ENCODE measurements around the gene CADPS.

Gene CADPS

DNA sequence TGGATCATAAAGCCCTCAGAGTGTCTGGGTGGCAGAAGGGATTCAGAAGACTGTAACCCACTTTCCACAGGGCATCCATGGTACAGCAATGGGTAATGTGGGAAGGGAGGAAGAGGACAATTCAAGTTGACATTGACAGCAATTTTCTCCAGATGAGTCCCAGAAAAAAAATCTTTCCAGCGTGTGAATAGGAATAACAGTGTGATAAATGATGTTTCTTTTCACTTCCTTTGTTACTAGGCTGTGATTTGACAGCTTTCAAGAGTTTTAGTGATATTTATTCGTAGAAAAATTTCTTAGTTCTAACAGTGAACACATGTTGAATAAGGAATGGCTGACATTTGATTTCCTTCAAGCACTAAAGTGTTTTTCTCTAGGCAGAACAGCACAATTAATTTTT, 186.4 kb downstream of the CADPS start:
- no peak for DNase-seq

DNA sequence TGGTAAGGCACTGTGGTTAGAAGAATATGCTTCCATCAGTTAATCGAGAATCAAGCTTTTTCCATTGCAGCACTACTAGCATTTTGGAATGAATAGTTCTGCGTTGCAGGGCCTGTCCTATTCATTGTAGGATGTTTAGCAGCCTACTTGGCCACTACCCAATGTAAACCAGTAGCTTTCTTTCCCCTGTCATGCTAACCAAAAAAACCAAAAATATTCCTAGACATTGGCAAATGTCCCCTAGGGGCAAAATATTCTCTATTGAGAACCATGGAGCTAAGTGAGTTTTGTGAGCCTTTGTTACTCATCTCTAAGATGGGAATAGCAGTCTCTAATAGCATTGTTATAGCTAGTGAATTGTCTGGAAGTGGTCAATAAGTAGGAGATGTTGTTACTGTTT, 187.2 kb downstream of the CADPS start:
- DNase-seq: no peak

DNA sequence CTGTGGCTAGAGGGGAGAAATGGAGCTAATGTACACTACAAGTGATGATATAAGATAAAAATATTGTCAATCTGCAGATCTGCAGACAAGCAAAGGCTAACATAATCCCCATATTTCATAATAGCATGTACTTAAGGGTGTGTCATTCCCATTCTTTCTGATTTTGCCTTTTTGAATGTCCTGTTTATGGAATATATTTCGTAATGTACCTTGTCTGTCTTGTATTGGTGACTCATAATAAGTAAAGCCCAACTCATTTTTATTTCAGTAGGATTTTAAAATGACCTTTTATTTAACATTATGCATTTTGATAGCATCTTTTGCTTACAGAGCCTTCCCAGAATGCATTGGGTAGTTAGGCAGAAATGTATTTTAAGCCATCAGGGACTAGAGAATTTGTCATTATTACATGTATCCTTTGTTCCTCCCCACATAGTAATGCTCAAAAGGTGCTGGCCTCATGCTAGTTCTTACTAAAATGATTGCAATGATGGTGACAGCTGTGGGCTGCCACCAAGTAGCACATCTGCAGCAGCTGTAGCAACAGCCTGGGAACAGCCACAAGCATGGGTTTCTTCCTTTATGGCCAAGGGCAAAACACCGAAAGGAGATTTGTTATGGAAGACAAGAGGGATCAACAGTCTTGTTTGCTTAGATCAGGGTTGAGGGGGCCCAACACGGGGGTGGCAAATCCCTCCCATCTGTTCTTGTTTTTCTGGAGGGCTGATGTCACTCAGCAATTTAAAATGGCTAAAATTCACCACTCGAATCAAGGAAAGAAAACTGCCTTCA, 188.5 kb downstream of the CADPS start:
- DNase-seq: no peak

GRCh38 chr3:62682826-62683225, 192.4 kb downstream of the CADPS start:
- DNase-seq: no peak

DNA sequence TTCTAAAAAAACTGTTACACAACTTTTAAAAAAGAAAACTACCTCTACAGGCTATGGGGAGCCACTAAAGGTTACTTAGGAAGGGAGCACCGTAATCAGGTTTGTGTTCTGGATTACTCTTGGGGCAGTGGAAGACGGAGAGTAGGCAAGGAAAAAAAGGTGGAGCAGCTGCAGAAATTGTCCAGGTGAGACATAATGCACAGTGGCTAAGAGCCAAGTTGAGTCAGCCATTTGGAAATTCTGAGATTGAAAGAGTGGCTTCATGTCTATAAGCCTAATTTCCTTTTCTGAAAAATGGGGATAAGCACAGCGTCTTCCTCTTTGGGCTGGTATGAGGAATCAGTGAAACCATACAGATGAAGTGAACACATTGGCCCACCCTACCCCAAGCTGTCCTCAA, 195.2 kb downstream of the CADPS start:
- DNase-seq: no peak

DNA sequence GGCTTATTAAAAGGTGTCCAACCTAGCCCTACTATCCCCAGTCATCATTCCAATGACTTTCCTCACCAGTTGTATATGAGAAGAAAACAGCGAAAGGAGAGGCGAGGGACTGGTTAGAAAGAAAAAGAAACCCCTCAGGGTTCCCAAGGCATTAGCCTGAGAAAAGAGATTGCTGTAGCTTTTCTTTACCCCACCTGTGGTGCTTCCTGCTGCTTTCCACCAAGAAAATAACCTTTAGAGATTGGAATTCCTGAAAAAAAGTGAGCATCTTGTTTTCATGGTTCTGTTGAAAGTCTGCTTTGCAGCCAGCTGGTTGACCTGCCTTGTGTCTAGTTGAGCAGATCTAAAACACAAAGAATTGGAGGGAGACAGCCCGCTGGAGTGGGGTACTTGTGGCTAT, 196.4 kb downstream of the CADPS start:
- DNase-seq: no peak

GRCh38 chr3:62677926-62678325, 197.3 kb downstream of the CADPS start:
- no peak for DNase-seq

GRCh38 chr3:62676689-62677271, 198.4 kb downstream of the CADPS start:
- no peak for DNase-seq

DNA sequence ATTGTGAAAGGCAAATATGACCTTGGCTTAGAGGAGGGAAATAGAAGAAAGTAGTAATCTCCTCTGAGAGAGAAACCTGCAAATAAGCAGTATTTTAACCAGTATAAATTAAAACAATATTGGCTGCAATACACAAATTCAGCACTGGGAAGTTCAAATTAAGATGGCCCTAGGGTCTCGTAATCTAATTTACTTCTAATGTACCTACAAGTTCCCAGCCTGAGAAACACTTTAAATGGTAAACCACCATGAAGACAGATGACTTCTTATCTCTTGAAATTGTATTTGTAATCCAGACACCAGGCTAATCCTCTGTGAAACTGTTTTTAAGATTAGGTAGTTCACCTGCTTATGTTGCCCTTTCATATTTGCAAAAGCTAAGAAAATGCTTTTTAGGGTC, 199.7 kb downstream of the CADPS start:
- DNase-seq: no peak

DNA sequence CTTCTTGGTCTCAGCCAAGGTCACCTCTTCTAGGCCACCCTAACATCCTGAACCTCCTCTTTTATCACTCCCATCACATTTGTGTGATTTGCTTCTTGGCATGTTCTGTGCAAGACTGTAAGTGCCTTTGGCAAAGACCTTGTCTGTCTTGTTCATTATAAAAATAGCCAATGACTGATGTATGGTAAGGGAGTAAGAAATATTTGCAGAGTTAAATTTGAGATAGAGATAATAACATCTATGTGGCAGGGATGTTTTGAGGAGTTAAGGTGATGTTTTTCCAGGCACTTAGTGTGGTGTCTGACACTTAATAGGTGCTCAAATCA, 202.3 kb downstream of the CADPS start:
- DNase-seq: no peak

DNA sequence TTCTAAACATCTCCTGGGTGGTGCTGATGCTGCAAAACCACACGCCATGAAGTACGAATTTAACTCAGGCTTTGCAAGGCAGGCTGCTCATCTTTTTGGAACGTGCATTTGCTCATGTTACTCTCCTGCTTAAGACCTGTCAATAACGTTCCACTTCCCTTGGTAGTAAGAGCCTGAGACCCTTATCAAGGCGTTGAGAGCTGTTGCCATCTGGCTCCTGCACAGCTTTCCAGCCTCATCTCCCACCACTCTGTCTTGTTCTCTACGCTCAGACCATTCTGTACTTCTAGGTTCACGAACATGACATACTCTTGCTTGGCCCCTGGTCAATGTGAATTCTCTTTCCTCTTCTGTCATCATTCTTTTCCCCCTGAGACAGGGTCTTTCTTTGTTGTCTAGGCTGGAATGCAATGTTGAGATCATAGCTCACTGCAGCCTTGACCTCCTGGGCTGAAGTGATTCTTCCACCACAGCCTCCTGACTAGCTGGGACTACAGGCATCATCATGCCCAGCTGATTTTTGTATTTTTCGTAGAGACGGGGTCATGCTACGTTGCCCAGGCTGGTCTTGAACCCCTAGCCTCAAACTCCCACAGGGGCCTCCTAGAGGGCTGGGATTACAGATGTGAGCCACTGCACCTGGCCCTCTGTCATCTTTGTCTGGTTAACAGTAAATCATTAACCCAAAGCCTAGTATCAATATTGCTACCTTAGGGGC, 202.8 kb downstream of the CADPS start:
- no peak for DNase-seq

GRCh38 chr3:62670351-62670750, 204.9 kb downstream of the CADPS start:
- no peak for DNase-seq

DNA sequence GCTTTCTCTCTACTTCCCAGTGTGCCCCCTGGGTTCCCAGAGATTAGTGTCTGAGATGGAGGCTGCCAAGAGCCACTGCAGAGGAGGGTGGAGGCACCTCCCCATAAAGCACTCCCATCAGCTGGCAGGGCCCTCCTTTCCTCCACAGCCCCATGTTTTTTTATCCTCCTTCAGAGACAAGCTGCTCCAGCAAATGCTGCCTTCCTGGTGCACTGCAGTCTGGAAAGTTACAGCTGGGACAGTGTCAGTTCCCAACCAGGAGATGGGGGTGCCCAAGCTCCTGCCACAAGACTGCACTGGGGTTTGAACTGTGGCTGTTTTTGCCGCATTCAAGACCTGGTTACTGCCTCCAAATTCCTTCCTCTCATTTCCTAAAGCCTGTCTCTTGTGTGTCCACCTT, 206.1 kb downstream of the CADPS start:
- no peak for DNase-seq

GRCh38 chr3:62667714-62668113, 207.5 kb downstream of the CADPS start:
- no peak for DNase-seq

- peak in 44 of 51 donors; percentile 2 to 76 (median 43) for DNase-seq
These were observed 209.4 kb downstream of the CADPS start for GRCh38 chr3:62665627-62666437.

GRCh38 chr3:62662677-62663076, 212.5 kb downstream of the CADPS start:
- DNase-seq: no peak

DNA sequence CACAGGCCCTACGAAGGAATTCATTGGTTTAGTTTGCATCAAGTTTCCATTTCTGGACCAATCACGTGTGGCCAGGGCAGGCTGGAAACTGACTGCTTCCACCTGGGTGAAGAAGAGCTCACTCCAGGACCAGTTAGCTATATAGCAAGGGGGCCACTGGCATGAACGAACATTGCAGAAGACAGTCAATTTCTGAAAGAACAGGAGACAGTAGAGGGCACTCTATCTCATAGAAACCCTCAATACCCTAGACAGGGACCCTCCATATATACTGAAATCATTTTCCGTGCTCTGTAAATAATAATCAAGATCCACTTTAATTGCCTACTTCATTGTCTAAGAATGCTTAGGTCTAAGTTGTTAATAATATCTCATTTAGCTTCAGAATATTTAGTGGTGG, 215.6 kb downstream of the CADPS start:
- no peak for DNase-seq

DNA sequence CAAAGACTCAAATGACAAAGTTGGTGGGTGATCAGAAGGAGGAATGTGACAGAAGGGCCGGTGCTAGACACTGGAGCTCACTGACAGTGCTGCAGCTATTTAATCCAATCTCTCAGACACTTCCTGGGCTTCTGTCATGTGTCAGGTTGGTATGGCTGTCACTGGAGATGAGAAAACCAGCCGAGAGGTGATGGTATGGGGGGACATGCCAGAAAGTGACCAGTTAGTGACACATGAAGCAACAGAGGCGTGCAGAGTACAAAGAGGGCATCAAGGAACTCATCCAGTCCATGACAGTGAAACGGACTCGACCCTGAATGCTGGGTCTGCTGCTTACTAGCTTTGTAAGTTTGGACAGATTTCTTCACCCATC, 219.5 kb downstream of the CADPS start:
- DNase-seq: no peak

- no peak for DNase-seq
These were observed 220.0 kb downstream of the CADPS start for GRCh38 chr3:62655056-62655690.

DNA sequence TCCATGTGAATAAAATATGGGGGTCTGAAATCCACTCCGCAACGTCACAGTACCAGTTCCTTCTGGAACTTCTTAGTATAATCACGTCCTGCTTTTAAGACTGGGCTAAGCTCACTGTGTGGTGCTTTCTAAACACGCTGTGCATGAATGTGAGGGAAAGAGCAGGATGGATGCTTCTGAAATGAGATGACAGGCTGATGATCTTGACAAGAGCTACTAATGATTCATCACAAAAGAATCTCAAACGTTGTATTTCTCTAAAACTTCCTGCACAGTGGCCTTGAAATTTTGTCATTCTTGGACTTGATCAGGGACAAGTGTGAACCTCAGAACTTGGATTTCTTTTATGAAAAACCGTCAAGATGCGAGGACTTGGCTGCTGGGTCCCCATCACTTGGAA, 221.4 kb downstream of the CADPS start:
- DNase-seq: no peak

GRCh38 chr3:62647711-62648110, 227.5 kb downstream of the CADPS start:
- no peak for DNase-seq

DNA sequence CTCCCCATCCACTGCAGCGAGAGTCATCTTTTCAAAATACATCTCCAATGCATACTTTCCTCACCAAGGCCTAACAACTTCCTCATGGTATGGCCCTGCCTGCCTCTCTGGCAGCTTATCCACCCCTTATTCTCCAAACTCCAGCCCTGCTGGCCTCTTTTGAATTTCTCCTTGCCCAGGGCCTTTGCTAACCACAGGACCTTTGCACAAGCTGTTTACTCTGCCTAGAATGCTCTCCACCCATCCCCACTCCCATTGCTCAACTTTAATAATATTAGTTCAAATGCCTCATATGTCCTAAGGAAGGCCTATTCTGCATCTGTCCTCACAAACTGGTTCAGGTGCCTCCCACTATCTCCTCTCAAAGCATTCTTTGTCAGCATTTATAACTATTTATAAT, 230.7 kb downstream of the CADPS start:
- no peak for DNase-seq
